DOHH2 (cell line): ENCODE results near the gene COL27A1.

ENCODE experiments used
- H3F3A ChIP-seq: fragments of 200-600 bp; sonication (generic), shearing (Covaris generic); 2 replicates; pipeline ENCODE4 v1.6.0; 2016; ENCODE audit warnings: antibody characterized with exemption, mild to moderate bottlenecking; ENCODE audit not compliant: control insufficient read depth, insufficient read depth
- H3K27ac ChIP-seq: fragments of 200-600 bp; sonication (generic); 2 replicates; pipeline ENCODE4 v1.5.1; 2014; ENCODE audit warnings: low read depth, mild to moderate bottlenecking, low read length, moderate library complexity
- H3K27me3 ChIP-seq: fragments of 200-600 bp; sonication (generic); 2 replicates; pipeline ENCODE4 v1.6.1; 2014; ENCODE audit warnings: mild to moderate bottlenecking, low read length, mixed read lengths; ENCODE audit not compliant: control insufficient read depth
- H3K36me3 ChIP-seq: fragments of 200-600 bp; sonication (generic); 2 replicates; pipeline ENCODE4 v1.6.1; 2014; ENCODE audit warnings: mild to moderate bottlenecking, low read length, moderate library complexity, mixed read lengths; ENCODE audit not compliant: control insufficient read depth
- H3K4me1 ChIP-seq: fragments of 200-600 bp; sonication (generic); 2 replicates; pipeline ENCODE4 v1.6.1; 2014; ENCODE audit warnings: mild to moderate bottlenecking, low read length, mixed read lengths; ENCODE audit not compliant: control insufficient read depth
- H3K4me2 ChIP-seq: fragments of 200-600 bp; sonication (generic); 2 replicates; pipeline ENCODE4 v1.6.0; 2014; ENCODE audit warnings: mild to moderate bottlenecking, low read length, moderate library complexity
- H3K4me3 ChIP-seq: fragments of 200-600 bp; sonication (generic); 2 replicates; pipeline ENCODE4 v1.5.1; 2014; ENCODE audit warnings: mild to moderate bottlenecking, low read length, mixed read lengths
- H3K79me2 ChIP-seq: fragments of 200-600 bp; sonication (generic); 2 replicates; pipeline ENCODE4 v1.6.1; 2014; ENCODE audit warnings: mild to moderate bottlenecking, low read length, mixed read lengths; ENCODE audit not compliant: control insufficient read depth
- H3K9me2 ChIP-seq: fragments of 200-600 bp; sonication (generic); replicated peaks from 2 replicates; pipeline ENCODE4 v1.6.1; 2014; ENCODE audit warnings: mild to moderate bottlenecking, low read length, mixed read lengths; ENCODE audit not compliant: control insufficient read depth
- H3K9me3 ChIP-seq: fragments of 200-600 bp; sonication (generic); 2 replicates; pipeline ENCODE4 v1.6.1; 2014; ENCODE audit warnings: antibody characterized with exemption, low read length, mixed read lengths; ENCODE audit not compliant: control insufficient read depth, insufficient read depth
- H4K20me1 ChIP-seq: fragments of 200-600 bp; sonication (generic); 2 replicates; pipeline ENCODE4 v1.6.0; 2014; ENCODE audit warnings: low read depth, mild to moderate bottlenecking, antibody characterized with exemption, low read length, moderate library complexity; ENCODE audit not compliant: control insufficient read depth, insufficient read depth
- CTCF ChIP-seq: fragments of 200-600 bp; sonication (generic); IDR thresholded peaks from one replicate; pipeline ENCODE4 v1.5.1; 2014; ENCODE audit warnings: antibody characterized with exemption, mild to moderate bottlenecking, low read depth, low read length; ENCODE audit not compliant: poor library complexity, severe bottlenecking
- EZH2phosphoT487 ChIP-seq: fragments of 200-600 bp; sonication (generic); IDR thresholded peaks from 2 replicates; pipeline ENCODE4 v1.6.1; 2017; ENCODE audit warnings: borderline replicate concordance, mild to moderate bottlenecking, antibody characterized with exemption, low read length, moderate library complexity, mixed read lengths

COL27A1 gene

GRCh38 chr9:114334490-114334889 lies 179.2 kb downstream of the COL27A1 start:
- no peaks in the 10 kb centered on the region for H3K27me3 ChIP-seq
- TF ChIP-seq CTCF (no peak), EZH2phosphoT487 (no peak)
- H3F3A ChIP-seq: peaks cover 12% of the 10 kb centered on the region; the same call in 1 of the 2 replicates
- no peaks in the 10 kb centered on the region for H3K9me2 ChIP-seq
- H3K27ac ChIP-seq: no peak overlapping the region
- peaks cover 51% of the 10 kb centered on the region for H3K36me3 ChIP-seq
- 0 out of 2 replicates have a peak, but pooled peaks cover 3% of the 10 kb centered on the region for H3K79me2 ChIP-seq
- H3K4me3 ChIP-seq: no peak overlapping the region
- H3K4me1 ChIP-seq: no peaks in the 10 kb centered on the region
- no peak overlapping the region for H3K4me2 ChIP-seq
- H4K20me1 ChIP-seq: no peaks in the 10 kb centered on the region
- H3K9me3 ChIP-seq: peaks cover 5% of the 10 kb centered on the region; the same call in 1 of the 2 replicates

- H3K4me3 ChIP-seq: no peak overlapping the region
- peaks cover 5% of the 10 kb centered on the region; the same call in 1 of the 2 replicates for H3K9me3 ChIP-seq
- TF ChIP-seq EZH2phosphoT487: no peak
- TF ChIP-seq CTCF: no peak
Measured at GRCh38 chr9:114335745-114336144, 180.4 kb downstream of the COL27A1 start.

GRCh38 chr9:114336157-114336556 lies 180.8 kb downstream of the COL27A1 start:
- H3K79me2 ChIP-seq: 0 out of 2 replicates have a peak, but pooled peaks cover 3% of the 10 kb centered on the region
- no peak overlapping the region for H3K4me3 ChIP-seq
- no peak overlapping the region for H3K4me2 ChIP-seq
- peaks cover 68% of the 10 kb centered on the region for H3K36me3 ChIP-seq
- peaks cover 20% of the 10 kb centered on the region for H3F3A ChIP-seq
- no peak overlapping the region for H3K27ac ChIP-seq
- H3K27me3 ChIP-seq: no peaks in the 10 kb centered on the region
- no peaks in the 10 kb centered on the region for H3K4me1 ChIP-seq
- no peaks in the 10 kb centered on the region for H3K9me2 ChIP-seq
- TF ChIP-seq CTCF: no peak
- no peak for TF ChIP-seq EZH2phosphoT487
- no peaks in the 10 kb centered on the region for H4K20me1 ChIP-seq
- peaks cover 5% of the 10 kb centered on the region; the same call in 1 of the 2 replicates for H3K9me3 ChIP-seq

More at GRCh38 chr9:114335745-114336144, 180.4 kb downstream of the COL27A1 start:
- Histone ChIP-seq H3K4me2 (no peak overlapping the region), H3K79me2 (0 out of 2 replicates have a peak, but pooled peaks cover 3% of the 10 kb centered on the region), H3K4me1 (no peaks in the 10 kb centered on the region), H3K9me2 (no peaks in the 10 kb centered on the region), H3K27ac (no peak overlapping the region), H3F3A (peaks cover 16% of the 10 kb centered on the region), H4K20me1 (no peaks in the 10 kb centered on the region), H3K36me3 (peaks cover 64% of the 10 kb centered on the region), H3K27me3 (no peaks in the 10 kb centered on the region)
